Activated CD4-positive, CD25-positive, alpha-beta regulatory T cell treated with anti-CD3 and anti-CD28 coated beads, Interleukin-2, amount 50 U/mL, for 16 hours (primary cell): Measurements from ENCODE around the gene GPR152.

Source experiments
- DNase-seq: peaks from one replicate; pipeline ENCODE4 v3.0.0-alpha.2; 2020; ENCODE audit warnings: low read depth, low spot score

GPR152 gene

DNA sequence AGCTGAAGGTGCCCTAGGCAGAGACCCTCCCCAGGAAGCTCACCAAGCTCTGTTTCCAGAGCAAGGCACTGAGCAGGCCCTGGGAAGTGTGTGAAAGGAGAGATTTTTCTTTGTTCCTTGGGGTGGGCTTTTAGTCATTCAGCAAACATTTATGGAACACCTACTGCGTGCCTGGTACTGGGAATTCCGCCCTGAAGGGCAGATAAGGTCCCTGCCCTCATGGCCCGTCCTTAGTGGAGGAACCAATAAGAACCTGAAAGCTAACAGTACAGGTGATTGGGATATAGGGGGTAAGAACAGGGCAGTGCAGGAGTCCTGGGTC, 12.6 kb upstream of the GPR152 start:
- DNase-seq, result no peak

GRCh38 chr11:67464411-67465188, 12.1 kb upstream of the GPR152 start:
- peak; percentile 85 for DNase-seq

GRCh38 chr11:67463680-67464410, 11.3 kb upstream of the GPR152 start:
- no peak for DNase-seq

DNA sequence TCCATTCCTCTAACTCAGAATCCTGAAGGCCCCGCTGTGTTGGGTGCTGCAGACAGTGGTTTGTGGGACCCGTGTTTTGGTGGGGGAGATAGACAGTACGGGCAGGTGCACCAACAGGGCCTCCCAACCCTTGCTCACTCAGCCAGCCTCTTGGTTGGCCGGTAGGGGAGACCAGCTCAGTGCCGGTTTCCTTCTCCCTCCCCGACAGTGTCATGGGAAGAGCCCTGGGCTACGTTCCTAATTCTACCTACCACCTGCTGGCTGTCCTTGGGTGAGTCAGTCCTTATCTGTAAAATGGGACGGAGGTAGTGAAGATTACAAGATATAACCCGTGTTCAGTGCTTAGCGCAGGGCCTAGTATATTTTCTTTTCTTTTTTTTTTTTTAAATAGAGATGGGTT, 10.7 kb upstream of the GPR152 start:
- no peak for DNase-seq

DNA sequence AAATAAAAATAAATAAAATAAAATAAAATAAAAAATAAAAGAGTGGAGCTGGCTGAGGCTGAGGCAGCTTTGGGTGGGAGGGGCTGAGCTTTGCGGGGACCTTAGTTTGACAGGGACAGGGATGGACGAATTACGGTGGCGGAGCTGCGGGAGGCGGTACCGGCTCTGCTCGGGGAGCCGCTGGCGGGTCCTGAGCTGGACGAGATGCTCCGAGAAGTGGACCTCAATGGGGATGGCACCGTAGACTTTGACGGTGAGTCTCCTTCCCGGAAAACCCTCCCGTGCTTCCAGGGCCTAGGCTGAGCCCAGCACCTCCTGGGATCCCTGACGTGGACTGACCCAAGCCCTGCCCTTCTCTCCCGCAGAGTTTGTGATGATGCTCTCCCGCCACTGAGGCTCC, 5.7 kb upstream of the GPR152 start:
- DNase-seq, result no peak

DNA sequence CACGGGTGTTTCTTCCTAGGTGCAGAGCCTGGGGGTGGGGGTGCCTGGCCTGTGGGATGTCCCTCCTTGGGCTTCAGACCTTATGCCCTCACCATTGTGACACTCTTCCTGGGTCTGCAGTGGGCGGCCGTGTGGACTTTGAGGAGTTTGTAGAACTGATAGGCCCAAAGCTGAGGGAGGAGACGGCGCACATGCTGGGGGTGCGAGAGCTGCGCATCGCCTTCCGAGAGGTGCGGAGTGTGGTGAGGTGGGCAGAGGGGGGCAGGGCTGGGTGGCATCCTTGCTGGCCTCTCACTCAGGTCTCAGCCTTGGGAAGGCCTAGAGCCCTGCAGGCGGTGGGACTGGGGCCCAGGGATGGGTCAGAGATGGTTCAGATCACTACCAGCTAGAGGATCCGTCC, 4.9 kb upstream of the GPR152 start:
- no peak for DNase-seq

DNA sequence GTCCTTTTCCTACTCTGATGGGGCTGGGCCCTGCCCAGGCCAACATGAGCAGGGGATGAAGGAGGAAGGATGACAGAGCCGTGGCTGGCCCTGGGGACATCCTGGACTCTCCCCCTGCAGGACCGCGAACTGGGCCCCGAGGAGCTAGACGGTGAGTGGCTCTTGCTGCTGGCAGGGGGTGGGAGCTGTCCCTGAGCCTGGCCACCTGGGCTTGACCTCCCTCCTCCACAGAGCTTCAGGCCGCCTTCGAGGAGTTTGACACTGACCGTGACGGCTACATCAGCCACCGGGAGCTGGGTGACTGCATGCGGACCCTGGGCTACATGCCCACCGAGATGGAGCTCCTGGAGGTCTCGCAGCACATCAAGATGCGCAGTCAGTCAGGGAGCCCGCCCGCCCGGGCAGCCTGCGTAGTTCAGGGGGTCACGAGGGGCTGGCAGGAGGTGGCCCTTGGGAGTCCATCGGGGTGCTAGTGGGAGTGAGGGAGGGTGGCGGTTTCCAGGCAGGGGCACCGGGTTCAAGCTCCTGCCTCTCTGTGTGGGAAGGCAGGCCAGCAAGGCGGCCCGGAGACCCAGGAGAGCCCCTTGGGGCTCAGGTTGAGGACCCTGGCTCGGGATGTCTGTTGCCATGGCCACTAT, 3.7 kb upstream of the GPR152 start:
- DNase-seq, result no peak

DNA sequence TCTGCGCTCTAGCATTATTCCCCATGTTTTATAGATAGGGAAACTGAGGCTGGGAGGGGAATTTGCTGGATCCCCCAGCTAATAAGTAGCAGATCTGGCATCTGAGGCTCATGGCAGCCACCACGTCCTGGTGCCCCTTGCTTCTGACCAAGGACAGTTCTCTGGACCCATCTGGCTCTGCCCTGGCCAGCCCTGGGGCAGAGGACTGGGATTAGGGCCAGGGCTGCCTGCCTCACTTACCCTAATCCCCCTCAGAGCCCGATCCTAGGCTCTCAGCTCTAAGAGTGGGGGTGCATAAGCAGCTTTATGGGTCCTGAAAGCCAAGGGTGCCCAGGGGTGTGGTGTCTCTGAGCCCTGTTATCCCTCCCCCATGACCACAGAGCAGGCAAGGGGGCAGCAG, 2.5 kb upstream of the GPR152 start, which contains the start of gene CABP4:
TSS of gene CABP4 (plus strand) at position 301 of the 400 bp plus-strand sequence. CDS start at position 371, 70 bp downstream.
- DNase-seq, result no peak

- DNase-seq, result no peak
These were observed 1.5 kb upstream of the GPR152 start for GRCh38 chr11:67453816-67454732.

DNA sequence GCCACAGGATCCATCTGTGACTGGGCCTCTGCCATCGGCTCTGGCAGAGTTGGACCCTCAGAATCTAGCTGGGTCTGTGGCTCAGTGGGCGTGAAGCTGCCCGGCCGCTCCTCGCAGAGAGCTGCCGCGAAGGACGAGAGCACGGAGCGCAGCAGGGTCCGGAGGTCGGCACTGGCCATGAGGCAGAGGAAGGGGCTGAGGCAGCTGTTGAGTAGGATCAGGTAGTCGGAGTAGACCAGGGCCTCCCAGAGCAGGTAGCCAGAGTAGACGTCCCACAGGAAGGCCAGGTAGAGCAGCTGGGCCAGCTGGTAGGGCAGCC, 912 bp downstream of the GPR152 start:
- DNase-seq, result no peak

DNA sequence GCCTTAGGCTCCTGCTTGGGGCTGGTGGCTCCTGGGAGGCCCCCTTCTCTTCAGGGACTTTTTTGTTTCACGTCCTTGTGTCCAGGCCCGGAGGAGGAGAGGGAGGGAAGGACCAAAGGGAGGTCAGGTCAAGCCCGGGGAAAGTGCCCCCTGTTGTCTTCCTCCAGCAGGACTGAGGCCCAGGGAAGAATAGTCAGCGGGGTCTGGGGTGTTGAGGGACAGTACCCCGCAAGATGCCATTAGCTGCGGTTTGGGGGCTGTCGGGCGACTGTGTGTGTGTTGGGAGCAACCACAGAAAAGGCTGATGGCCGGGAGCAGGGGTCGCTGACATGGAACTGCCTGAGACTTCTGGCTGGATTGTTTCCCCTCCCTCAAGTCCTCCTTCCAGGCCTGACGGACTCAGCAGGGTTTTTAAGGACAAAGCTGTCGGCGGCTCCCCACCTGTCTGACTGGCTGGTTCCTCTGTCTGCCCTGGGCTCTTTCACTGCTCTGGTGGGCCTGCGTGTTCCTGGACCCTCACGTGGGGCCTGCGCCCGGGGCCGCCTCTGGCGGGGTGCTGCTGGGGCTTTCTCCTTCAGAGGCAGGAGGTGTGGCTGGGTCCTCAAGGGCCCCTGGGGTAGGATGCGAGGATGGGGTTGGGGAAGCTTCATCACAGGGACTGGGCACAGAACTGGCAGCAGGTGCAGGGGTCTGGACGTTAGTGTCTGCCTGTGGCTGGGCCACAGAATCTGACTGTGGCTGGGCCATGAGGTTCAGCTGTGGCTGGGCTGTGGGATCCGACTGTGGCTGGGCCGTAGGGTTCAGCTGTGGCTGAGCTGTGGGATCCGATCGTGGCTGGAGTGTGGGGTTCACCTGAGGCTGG, 1.5 kb downstream of the GPR152 start:
- no peak for DNase-seq

DNA sequence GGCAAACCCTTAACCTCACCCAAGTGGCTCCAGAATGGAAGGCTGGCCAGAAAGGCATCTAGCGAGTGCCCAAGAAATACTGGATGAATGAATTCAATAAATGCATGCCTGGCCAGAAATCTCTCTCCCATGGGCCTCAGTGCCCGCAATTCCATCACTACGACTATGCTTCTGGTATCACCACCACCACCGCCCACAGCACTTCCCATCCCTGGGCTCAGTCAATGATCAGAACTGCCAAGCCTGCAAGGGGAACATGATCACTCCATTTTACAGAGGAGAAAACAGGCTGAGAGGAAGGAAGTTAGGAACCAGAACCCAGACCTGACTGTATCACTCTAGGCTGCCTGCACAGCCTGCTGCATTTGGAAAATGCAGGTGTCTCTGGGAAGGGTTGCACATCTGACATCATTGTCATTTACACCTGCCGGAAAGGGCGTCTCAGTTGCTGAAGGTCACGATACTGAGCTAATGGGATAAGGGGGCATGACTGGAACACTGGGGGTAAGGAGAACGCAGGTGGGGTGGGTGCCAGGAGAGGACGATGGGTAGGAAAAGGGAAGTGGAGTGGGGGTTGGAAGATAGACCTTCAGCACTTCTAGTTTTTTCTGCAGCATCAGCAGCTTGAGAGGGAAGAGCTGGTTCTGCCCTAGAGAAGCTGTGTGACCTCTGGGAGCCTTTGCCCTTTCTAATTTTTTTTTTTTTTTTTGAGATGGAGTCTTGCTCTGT, 3.2 kb downstream of the GPR152 start:
- DNase-seq, result no peak

GRCh38 chr11:67448220-67448609, 4.3 kb downstream of the GPR152 start:
- no peak for DNase-seq

- no peak for DNase-seq
These were observed 7.0 kb downstream of the GPR152 start for GRCh38 chr11:67445515-67445914.

DNA sequence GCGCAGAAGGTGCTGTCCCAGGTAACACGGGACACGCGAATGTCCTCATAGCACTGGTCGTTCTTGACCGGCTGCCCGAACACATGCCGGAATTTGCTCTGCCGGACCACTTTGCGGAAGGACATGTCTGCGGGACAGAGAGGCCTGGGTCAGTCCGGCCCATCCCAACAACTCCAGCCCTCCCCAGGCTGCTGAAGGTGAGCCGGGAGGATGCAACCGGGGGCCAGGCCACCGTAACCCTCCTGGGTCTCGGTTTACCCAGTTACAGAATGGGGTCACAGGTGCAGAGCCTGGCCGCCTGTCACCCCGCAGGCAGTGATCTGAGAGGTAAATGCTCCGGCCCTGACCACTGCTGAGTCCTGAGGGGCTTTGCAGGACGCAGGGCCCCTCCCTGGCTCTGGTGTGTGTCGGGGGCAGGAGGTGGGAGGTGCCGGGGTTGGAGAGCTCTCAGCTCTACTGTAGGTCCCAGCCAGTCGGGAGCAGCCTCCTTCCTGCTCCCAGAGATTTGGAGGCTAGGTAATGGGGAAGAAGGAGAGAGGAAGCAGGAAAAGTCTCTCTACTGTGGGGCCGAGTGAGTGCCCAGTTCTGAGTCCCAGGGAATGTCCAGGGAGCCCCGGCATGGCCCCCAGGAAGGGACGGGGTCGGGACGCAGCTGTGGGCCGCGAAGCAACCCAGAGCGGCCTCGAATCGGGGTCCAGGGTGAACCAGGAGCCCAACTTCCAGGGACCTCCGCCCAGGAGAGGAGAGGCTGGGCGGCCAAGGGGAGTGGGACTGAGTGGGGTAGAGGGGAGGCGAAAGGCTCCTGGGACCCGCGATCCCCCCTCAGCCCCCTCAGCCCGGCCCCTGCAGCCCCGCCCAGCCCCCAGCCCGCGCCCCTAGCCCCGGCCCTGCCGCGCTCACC, 9.8 kb downstream of the GPR152 start:
- DNase-seq, result no peak

- DNase-seq, result no peak
These were observed 10.7 kb downstream of the GPR152 start for GRCh38 chr11:67441731-67442351.

GRCh38 chr11:67441098-67441563, 11.4 kb downstream of the GPR152 start:
- no peak for DNase-seq

DNA sequence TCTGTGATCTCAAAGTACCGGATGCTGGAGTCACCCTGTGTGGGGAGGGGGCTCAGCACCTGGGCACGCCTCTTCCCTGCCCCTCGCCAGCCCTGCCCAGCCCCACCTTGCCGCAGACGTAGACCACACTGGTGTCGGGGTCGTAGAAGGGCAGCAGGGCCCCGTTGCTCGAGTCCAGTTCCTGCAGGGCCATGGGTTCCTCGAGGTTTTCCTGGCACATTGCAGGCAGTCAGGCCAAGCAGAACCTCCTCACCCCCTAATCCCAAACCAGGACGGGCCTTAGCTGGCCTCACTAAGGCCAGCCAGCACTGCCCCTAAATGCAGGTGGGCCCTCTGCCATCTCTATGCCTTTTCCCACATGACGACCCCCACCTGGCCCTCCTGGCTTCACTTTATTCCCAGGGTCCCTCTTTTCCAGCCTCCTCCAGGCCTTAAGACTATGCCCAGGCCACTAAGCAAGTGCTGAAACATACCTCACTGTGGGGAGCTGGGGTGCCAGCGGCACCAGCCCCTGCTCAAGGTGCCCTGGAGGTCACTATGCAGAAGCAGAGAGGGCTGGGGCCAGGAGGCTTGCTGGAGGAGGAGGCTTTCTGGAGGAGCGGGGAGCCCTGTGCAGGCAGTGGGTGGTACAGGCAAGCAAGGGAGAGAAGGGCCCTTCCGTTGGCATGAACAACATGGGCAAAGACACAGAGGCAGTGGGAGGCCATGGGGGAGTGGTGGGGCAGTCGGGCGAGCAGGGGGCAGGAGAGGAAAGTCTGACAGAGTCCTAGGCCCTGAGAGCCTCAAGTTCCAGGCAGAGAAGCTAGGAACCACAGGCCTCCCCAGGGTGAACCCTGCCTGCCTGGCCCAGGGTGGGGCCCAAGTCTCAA, 12.1 kb downstream of the GPR152 start:
- no peak for DNase-seq
